ENCODE data around the gene CHPF. TPM values are rescaled to one million over a fixed set of nuclear protein-coding genes. Genes with fewer than 3 reads are reported as not detected.

The CHPF gene
- total RNA-seq, 4 donors from 2014 or later = 44.4 to 67.8 (median 58.4) TPM

DNA sequence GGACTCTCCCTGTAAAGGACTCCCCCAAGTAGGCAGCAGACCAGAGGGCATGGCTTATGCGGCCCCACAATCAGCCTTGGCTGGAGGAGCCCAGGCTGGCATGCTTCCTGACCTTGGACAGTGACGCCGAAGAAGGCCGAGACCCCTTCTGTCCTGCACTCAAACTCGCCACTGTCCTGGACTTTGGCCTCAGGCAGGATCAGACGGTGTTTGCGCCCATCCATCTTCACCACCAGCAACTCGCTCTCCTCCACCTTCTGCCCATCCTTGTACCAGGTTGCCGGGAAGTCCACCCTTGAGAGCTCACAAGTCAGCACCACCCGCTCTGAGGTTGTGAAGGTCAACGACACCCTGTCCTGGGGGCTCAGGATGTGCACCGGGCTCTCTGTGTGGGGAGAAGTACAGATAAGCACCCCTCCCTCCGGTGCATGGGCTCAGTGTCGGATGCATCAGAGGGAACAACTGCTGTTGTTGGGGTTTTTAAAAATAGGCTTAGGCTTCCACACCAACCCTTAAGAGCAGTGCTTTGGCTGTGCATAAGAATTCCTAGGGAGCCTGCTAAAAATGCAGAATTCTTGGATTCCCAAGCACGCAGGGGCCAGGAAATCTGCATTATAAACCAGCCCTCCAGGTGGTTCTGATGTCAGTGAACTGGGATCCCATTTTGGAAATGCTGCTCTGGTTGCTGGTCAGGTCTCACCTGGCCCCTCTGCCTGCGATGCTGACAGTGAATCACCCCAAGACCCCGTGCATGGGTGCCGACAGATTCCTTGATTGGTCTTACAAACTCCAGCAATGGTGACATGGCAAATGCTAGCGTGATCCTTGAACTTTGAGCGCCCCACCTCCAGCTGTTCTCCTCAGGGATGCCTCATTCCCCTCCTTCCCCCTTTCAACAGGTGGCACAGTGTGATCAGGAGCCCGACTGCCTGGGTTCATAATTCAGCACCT, 21.8 kb upstream of the CHPF start:
- Histone ChIP-seq H3K9me3 (no peaks in the 10 kb centered on the region), H3K36me3 (peaks cover 0 to 66% (median 48%) of the 10 kb centered on the region in 4 donors), H3K27ac (replicated peaks in 1 of 4) (no peak overlapping the region), H3K4me3 (no peak overlapping the region), H3K27me3 (no peaks in the 10 kb centered on the region), H3K4me1 (peaks cover 7 to 12% (median 10%) of the 10 kb centered on the region in 4 donors)
- TF ChIP-seq CTCF (IDR thresholded peaks at IDR 0.05) (no peak), EP300 (IDR thresholded peaks at IDR 0.05) (no peak), POLR2A (IDR thresholded peaks at IDR 0.05; ENCODE audit: low read depth) (no peak), POLR2AphosphoS5 (IDR thresholded peaks at IDR 0.05) (no peak)
- no peak for DNase-seq (ENCODE audit: extremely low spot score)
- WGBS = 90% methylated on average over 17 of the region's 21 CpGs
- intact Hi-C loops (cut with DNase I) = no loop called here

GRCh38 chr2:219563271-219563928, 19.8 kb upstream of the CHPF start:
- 87% methylated on average over 19 of the region's 20 CpGs for WGBS
- Histone ChIP-seq H3K36me3 (peaks cover 0 to 76% (median 52%) of the 10 kb centered on the region in 4 donors), H3K9me3 (no peaks in the 10 kb centered on the region), H3K4me3 (no peak overlapping the region), H3K4me1 (peaks cover 3 to 18% (median 16%) of the 10 kb centered on the region in 4 donors), H3K27me3 (no peaks in the 10 kb centered on the region), H3K27ac (replicated peaks in 1 of 4) (no peak overlapping the region)
- no peak for DNase-seq (ENCODE audit: extremely low spot score)
- intact Hi-C loops (cut with DNase I) = loop anchor here (5.0 kb wide), 1 partner anchor 34 kb away; the partner anchor contains the start of gene STK11IP
- TF ChIP-seq POLR2AphosphoS5 (IDR thresholded peaks at IDR 0.05) = no peak

DNA sequence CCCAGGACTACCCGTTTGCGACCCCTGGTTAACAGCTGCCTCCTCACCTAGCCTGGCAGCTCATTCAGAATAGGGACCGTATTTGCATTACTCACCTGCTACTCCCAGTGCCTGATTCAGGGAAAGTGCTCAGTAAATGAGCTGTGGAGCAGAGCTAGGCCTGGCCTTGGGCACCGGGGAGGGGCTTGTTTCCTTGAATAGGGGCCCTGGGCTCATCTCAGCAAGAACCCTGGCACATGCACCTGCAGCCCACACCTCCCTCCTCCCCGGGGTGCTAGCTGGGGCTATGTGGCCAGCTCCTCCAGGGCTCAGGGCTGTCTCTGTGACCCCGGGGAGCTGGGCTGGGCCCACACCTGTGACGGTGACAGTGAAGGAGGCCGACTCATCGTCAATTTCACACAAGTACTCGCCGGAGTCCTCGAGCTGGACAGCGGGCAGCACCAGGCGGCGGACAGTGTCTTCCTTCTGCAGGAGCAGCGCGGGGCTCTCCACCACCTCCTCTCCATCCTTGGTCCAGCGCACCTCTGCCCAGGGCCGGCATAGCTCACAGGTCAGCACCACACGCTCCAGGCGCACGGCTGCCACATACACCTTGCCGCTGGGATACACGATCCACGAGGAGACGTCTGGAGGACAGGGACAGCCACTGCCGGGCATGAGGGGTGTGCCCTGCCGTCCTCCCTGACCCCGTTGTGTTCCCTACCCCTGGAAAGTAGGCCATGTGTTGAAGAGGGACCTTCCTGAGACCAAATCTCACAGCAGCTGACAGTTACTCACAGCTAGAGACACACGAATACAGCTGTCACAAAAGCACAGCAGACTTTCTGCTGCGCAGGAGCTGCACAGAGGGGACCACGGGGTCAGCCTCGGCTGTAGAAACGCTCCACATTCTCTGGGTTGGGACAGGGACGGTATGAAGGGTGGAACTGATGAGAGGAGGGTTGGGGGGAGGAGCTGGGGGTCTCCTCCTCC, 18.7 kb upstream of the CHPF start:
- TF ChIP-seq POLR2A (IDR thresholded peaks at IDR 0.05; ENCODE audit: low read depth) = no peak
- Histone ChIP-seq H3K4me3 (no peak overlapping the region), H3K36me3 (peaks cover 0 to 78% (median 54%) of the 10 kb centered on the region in 4 donors), H3K27ac (replicated peaks in 1 of 4) (no peak overlapping the region), H3K27me3 (no peaks in the 10 kb centered on the region), H3K4me1 (peaks cover 3 to 18% (median 16%) of the 10 kb centered on the region in 4 donors), H3K9me3 (no peaks in the 10 kb centered on the region)
- intact Hi-C loops (cut with DNase I) = loop anchor here (5.0 kb wide), 1 partner anchor 35 kb away; the partner anchor contains the start of gene STK11IP
- WGBS = 81% methylated on average over 26 of the region's 35 CpGs
- no peak for DNase-seq (ENCODE audit: extremely low spot score)

DNA sequence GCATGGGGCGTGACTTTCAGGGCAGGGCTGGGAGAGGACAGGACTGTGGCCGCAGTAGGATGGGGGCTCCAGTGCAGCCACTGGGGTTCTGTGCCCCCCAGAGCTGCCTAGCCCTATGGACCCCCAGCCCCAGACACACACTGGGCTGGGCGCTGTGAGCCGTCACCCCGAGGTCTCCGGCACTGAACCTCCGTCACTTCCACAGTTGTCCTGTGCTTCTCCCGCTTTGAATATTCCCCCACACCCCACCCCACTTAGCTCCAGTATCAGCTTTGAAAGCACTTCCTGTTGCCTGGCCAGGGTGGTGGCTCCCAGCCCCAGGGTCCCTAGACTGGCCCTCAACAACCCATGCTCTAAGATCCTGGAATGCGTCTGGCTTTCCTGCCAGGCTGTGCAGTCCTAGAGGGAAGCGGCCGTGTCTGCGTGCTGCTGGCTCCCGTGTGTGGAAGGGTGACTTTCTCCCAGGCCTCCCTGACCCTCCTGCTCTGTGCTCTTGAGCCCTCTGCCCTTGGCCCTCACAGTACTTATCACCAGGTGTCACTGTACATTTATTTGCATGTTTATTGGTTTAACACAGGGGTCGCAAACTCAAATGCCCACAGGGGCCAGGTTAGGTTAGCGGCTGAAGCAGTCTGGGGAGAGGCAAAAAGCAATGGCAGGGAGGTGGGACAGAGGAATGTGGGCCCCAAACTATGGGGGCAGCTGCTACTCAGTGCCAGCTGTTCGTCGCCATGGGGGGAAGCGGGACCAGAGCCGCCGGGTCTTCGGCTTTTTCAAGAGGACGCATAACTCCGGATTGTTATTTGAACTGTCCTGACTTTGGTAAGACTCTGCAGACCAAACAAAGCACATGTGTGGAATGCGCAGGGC, 17.8 kb upstream of the CHPF start:
- intact Hi-C loops (cut with DNase I) = loop anchor here (5.0 kb wide), 1 partner anchor 36 kb away; the partner anchor contains the start of gene STK11IP
- no peak overlapping the region for H3K4me3 ChIP-seq
- H3K36me3 ChIP-seq = peaks cover 2 to 77% (median 53%) of the 10 kb centered on the region in 4 donors
- 84% methylated on average over 18 of the region's 24 CpGs for WGBS
- TF ChIP-seq CTCF (IDR thresholded peaks at IDR 0.05) (no peak), POLR2A (IDR thresholded peaks at IDR 0.05; ENCODE audit: low read depth) (no peak), EP300 (IDR thresholded peaks at IDR 0.05) (no peak)
- no peak for DNase-seq (ENCODE audit: extremely low spot score)
- no peaks in the 10 kb centered on the region for H3K9me3 ChIP-seq
- peaks cover 3 to 18% (median 16%) of the 10 kb centered on the region in 4 donors for H3K4me1 ChIP-seq
- no peaks in the 10 kb centered on the region for H3K27me3 ChIP-seq
- no peak overlapping the region for H3K27ac ChIP-seq (replicated peaks in 1 of 4)

- Histone ChIP-seq H3K36me3 (peaks cover 4 to 77% (median 59%) of the 10 kb centered on the region in 4 donors), H3K4me1 (peaks cover 3 to 18% (median 16%) of the 10 kb centered on the region in 4 donors), H3K4me3 (no peak overlapping the region), H3K27ac (replicated peaks in 1 of 4) (no peak overlapping the region), H3K9me3 (no peaks in the 10 kb centered on the region), H3K27me3 (no peaks in the 10 kb centered on the region)
- TF ChIP-seq POLR2A (IDR thresholded peaks at IDR 0.05; ENCODE audit: low read depth) = no peak
- no peak for TF ChIP-seq EP300 (IDR thresholded peaks at IDR 0.05)
- no peak for TF ChIP-seq POLR2AphosphoS5 (IDR thresholded peaks at IDR 0.05)
- TF ChIP-seq CTCF (IDR thresholded peaks at IDR 0.05) = no peak
- no peak for DNase-seq (ENCODE audit: extremely low spot score)
- intact Hi-C loops (cut with DNase I) = loop anchor here (5.0 kb wide), 1 partner anchor 36 kb away; the partner anchor contains the start of gene STK11IP
- WGBS = 100% methylated on average over 2 of the region's 3 CpGs
Measured at GRCh38 chr2:219560893-219561178, 17.2 kb upstream of the CHPF start.
